ENCODE results near the gene PDE4B. TPM values are rescaled to one million over a fixed set of nuclear protein-coding genes. Genes with fewer than 3 reads are reported as not detected.

Gene PDE4B
- total RNA-seq, 1 donor from 2014 or later = 3.8 TPM

DNA sequence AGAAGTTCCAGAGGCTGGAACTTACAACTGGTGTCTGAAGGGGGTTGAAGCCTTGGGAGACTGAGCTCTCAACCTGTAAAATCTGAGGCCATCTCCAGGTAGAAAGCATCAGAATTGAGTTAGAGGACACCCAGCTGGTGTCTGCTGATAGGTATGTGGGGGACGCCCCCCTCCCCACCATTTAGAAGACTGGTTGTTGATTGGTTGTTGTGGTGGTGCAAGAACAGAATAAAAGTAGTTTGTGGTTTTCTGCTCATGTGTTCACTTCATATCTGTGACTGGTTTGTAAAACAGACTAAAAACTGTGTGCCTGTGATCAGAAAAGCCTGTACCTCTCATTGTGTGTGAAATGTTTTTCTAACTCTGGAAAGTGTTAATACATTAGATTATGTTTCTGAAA is 33.2 kb upstream of the PDE4B start:
- no peak for DNase-seq (ENCODE audit: low read depth)
- H3K4me3 ChIP-seq (ENCODE audit: low read depth, low read length) = no peak overlapping the region
- TF ChIP-seq, protein P1, sequence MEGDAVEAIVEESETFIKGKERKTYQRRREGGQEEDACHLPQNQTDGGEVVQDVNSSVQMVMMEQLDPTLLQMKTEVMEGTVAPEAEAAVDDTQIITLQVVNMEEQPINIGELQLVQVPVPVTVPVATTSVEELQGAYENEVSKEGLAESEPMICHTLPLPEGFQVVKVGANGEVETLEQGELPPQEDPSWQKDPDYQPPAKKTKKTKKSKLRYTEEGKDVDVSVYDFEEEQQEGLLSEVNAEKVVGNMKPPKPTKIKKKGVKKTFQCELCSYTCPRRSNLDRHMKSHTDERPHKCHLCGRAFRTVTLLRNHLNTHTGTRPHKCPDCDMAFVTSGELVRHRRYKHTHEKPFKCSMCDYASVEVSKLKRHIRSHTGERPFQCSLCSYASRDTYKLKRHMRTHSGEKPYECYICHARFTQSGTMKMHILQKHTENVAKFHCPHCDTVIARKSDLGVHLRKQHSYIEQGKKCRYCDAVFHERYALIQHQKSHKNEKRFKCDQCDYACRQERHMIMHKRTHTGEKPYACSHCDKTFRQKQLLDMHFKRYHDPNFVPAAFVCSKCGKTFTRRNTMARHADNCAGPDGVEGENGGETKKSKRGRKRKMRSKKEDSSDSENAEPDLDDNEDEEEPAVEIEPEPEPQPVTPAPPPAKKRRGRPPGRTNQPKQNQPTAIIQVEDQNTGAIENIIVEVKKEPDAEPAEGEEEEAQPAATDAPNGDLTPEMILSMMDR (conservative IDR thresholded peaks at IDR 0.05; ENCODE audit: low read depth, low read length) = no peak

DNA sequence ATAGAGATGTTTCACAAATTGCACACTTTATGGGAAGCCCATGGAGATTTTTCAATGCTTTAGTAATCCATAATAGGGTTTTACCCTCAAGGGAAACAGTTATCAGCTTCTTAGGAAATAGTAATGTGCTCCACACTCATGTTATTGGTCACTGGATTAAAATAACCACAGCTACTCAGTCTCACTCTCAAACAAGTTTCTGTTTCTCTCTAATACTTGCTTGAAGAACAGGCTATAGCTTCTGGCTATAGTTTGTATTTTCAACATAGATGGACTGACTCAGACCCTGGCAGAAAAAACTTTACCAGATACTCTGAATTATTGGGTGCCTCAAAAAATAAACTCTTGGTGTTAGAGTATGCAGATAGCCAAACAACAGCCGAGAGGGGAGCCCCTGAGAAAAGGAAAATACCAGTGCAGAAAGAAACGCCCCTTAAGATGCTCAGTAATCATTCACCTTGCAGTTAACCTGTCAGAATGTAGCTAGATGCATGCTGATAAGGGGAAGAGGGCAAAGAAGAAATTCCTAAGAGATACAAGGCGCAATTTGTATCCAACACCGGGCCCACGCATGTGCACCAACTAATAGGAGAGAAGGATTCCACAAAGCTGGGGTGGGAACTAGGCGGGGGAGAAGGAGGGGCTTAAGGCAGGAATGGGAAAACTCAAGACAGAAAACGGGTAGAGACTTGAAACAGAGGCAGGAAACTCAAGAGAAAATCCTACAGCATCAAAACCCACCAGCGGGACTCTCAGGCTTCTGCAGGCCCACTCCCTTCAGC is 30.4 kb upstream of the PDE4B start:
- no peak overlapping the region for H3K4me3 ChIP-seq (ENCODE audit: low read depth, low read length)
- DNase-seq (ENCODE audit: low read depth) = no peak
- TF ChIP-seq, protein P1 (conservative IDR thresholded peaks at IDR 0.05; ENCODE audit: low read depth, low read length) = no peak

DNA sequence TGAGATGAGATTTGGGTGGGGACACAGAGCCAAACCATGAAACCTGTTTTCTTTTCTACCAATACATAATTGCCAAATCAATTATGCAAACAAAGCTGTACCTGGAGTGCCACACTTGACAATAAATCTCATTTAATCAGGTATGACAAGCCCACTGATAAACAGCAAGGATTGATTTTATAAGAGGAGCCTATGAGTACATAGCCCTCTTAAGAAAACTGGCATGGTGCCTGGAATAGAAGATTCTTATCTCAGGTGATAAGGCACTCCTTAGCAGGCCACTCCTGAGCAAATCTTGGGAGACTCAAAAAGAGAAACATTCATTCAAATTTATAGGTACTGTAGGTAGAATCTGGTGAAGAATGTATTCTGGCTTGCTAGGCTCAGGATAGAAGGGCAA is 28.6 kb upstream of the PDE4B start:
- no peak for DNase-seq (ENCODE audit: low read depth)
- no peak overlapping the region for H3K4me3 ChIP-seq (ENCODE audit: low read depth, low read length)
- TF ChIP-seq, protein P1 (conservative IDR thresholded peaks at IDR 0.05; ENCODE audit: low read depth, low read length) = no peak

DNA sequence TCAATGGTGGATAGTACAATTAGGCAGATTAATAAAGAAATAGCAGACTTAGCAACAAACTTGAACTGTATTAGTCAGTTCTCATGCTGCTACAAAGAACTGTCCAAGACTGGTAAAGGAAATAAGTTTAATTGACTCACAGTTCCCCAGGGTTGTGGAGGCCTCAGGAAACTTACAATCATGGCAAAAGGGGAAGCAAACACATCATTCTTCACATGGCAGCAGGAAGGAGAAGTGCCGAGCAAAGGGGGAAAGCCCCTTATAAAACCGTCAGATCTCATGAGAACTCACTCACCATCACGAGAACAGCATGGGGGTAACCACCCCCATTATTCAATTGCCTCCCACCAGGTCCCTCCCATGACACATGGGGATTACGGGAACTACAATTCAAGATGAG is 27.1 kb upstream of the PDE4B start:
- TF ChIP-seq, protein P1 (conservative IDR thresholded peaks at IDR 0.05; ENCODE audit: low read depth, low read length) = no peak
- no peak for DNase-seq (ENCODE audit: low read depth)

DNA sequence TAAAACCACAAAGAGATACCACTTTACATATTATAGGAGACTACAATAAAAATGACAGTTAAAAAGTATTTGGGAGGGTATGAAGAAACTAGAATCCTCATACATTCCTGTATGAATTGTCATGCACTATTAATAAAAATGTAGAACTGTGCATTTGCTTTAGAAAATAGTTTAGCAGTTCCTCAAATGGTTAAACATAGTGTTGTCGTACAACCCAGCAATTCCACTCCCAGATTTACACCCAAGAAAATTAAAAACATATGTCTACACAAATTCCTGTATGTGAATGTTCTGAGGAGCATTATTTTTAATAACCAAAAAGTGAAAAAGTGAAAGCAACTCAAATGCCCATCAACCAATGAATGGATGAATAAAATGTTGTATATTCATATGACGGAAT is 23.1 kb upstream of the PDE4B start:
- TF ChIP-seq, protein P1 (conservative IDR thresholded peaks at IDR 0.05; ENCODE audit: low read depth, low read length) = no peak
- no peak for DNase-seq (ENCODE audit: low read depth)
- H3K4me3 ChIP-seq (ENCODE audit: low read depth, low read length) = no peak overlapping the region

More for the DNA sequence above, 27.1 kb upstream of the PDE4B start:
- no peak overlapping the region for H3K4me3 ChIP-seq (ENCODE audit: low read depth, low read length)

DNA sequence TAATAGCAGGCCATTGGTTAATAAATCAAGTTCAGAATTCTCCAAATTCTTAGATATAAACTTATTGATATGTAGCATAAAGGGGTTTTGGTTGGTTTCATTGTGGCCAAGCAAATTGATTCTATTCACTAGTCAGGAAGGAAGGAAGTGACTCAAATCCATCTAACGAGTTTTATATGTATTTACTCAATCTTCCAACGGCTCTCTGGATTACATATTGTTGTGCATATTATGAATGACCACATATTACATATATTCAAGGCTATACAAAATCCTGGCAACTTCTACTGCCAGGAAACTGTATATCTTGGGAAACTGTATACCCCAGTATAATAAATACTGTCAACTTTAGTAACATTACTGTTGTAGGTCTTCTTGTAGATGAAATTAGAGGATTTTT is 20.1 kb upstream of the PDE4B start:
- no peak for DNase-seq (ENCODE audit: low read depth)
- TF ChIP-seq, protein P1 (conservative IDR thresholded peaks at IDR 0.05; ENCODE audit: low read depth, low read length) = no peak
- no peak overlapping the region for H3K4me3 ChIP-seq (ENCODE audit: low read depth, low read length)

All from epithelial cell of proximal tubule (primary cell).